ENCODE measurements around the gene FHAD1. TPM values are rescaled to one million over a fixed set of nuclear protein-coding genes. Genes with fewer than 3 reads are reported as not detected.

The FHAD1 gene
- total RNA-seq, 4 donors from 2014 or later = 1.6 TPM; not detected in 3

DNA sequence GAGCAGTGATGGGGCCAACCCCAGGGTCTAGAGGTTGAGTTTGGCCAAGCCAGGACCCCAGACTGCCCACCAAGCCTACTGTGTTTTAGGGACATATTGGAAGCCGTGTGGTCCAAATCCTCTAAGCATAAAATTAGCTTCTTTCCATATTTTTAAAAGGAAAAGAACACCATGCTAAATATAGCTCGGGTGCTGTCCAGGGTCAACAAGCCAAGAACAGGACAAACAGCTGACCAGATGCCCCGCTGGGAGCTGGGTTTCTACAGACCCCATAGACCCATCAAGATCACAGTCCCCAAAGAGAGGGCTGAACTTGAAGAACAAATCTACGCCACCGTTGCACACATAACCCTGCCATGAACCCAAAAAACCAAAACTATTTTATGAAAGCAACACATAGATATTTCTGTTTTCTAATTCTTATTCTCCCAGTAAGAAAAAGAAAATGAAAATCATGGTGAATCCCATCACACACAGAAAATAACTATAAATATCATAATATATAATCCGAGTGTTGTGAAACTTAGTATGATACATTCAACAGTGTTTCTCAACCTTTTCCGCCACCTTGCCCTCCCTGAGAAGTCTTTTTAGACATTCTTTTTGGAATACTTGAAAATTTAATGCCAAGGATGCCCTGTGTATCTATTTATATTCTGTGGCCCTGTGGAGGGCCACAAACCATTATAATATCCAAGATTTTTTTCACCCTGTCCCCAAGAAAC lies 36.2 kb upstream of the FHAD1 start:
- no peak for DNase-seq (ENCODE audit: low spot score in 2 of 2)
- H3K36me3 ChIP-seq = no peaks in the 10 kb centered on the region
- H3K27me3 ChIP-seq = no peaks in the 10 kb centered on the region
- H3K27ac ChIP-seq = no peak overlapping the region
- no peaks in the 10 kb centered on the region for H3K9me3 ChIP-seq
- WGBS = 91% methylated on average over 7 of the region's 7 CpGs
- TF ChIP-seq, protein P1, sequence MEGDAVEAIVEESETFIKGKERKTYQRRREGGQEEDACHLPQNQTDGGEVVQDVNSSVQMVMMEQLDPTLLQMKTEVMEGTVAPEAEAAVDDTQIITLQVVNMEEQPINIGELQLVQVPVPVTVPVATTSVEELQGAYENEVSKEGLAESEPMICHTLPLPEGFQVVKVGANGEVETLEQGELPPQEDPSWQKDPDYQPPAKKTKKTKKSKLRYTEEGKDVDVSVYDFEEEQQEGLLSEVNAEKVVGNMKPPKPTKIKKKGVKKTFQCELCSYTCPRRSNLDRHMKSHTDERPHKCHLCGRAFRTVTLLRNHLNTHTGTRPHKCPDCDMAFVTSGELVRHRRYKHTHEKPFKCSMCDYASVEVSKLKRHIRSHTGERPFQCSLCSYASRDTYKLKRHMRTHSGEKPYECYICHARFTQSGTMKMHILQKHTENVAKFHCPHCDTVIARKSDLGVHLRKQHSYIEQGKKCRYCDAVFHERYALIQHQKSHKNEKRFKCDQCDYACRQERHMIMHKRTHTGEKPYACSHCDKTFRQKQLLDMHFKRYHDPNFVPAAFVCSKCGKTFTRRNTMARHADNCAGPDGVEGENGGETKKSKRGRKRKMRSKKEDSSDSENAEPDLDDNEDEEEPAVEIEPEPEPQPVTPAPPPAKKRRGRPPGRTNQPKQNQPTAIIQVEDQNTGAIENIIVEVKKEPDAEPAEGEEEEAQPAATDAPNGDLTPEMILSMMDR (IDR thresholded peaks at IDR 0.05) = no peak
- TF ChIP-seq POLR2A (IDR thresholded peaks at IDR 0.05) = no peak
- no peak for TF ChIP-seq EP300 (IDR thresholded peaks at IDR 0.05)
- TF ChIP-seq POLR2AphosphoS5 (IDR thresholded peaks at IDR 0.05) = no peak
- H3K4me3 ChIP-seq = no peak overlapping the region
- peaks cover 22% of the 10 kb centered on the region for H3K4me1 ChIP-seq

DNA sequence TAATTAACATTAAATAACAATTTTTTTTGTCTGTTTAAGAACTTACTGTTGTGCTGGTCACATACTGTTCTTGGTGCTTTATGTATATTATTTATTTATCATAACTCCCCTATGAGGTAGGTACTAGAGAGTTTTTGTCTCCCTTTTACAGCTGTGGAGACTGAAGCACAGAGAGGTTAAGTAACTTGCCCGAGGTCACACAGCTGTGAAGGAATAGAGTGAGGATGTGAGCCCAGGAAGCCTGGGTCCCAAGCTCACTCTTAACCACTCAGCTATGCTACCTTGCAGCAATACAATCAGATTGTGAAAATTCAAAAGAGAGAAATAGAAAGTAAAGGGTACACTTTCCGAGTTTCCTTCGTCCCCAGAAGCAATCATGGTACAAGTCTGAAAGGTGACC lies 35.6 kb upstream of the FHAD1 start:
- Histone ChIP-seq H3K27ac (no peak overlapping the region), H3K36me3 (no peaks in the 10 kb centered on the region), H3K4me3 (no peak overlapping the region), H3K4me1 (peaks cover 22% of the 10 kb centered on the region), H3K9me3 (no peaks in the 10 kb centered on the region), H3K27me3 (no peaks in the 10 kb centered on the region)
- WGBS = 92% methylated on average over 3 of the region's 3 CpGs
- DNase-seq (ENCODE audit: low spot score in 2 of 2) = no peak
- TF ChIP-seq POLR2AphosphoS5 (IDR thresholded peaks at IDR 0.05) (no peak), EP300 (IDR thresholded peaks at IDR 0.05) (no peak), POLR2A (IDR thresholded peaks at IDR 0.05) (no peak)

DNA sequence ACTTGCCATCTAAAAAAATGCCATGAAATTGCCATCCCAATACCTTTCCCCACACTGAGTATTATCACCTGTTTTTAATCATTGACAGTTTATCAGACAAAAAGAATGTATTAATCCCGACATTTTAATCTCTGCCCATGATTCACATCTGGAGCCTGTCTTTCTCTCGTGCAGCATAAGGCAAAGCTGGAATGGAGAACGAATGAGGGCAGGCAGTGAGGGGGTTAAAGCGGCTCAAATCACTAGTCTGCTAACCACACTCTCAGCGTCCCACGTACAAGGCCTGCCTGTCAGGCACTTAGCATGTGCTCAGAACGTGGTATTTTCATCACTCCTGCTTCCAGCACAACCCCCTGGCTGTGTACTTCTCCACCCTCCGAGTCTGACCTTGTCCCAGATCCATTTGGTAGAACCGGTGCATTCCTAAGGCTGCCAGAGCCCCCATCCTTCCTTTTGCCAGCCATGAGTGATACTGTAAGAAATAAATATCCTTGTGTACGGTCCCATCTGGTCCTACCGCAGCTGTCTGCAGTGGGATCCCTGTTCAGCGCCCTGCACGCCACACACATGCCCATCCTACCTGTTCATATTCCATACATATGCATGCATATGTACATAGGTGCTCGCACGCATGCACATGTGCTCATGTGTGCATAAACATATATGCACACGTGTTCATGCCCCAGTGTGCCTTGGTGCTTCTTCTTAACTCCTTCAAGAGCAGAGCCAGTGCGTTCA lies 34.6 kb upstream of the FHAD1 start:
- no peak overlapping the region for H3K27ac ChIP-seq
- H3K4me3 ChIP-seq = no peak overlapping the region
- 76% methylated on average over 17 of the region's 17 CpGs for WGBS
- no peak for TF ChIP-seq POLR2A (IDR thresholded peaks at IDR 0.05)
- TF ChIP-seq EP300 (IDR thresholded peaks at IDR 0.05) = no peak
- TF ChIP-seq, protein P1 (IDR thresholded peaks at IDR 0.05) = no peak
- TF ChIP-seq POLR2AphosphoS5 (IDR thresholded peaks at IDR 0.05) = no peak
- peaks cover 22% of the 10 kb centered on the region for H3K4me1 ChIP-seq
- no peaks in the 10 kb centered on the region for H3K9me3 ChIP-seq
- H3K27me3 ChIP-seq = no peaks in the 10 kb centered on the region
- no peak for DNase-seq (ENCODE audit: low spot score in 2 of 2)
- H3K36me3 ChIP-seq = no peaks in the 10 kb centered on the region

DNA sequence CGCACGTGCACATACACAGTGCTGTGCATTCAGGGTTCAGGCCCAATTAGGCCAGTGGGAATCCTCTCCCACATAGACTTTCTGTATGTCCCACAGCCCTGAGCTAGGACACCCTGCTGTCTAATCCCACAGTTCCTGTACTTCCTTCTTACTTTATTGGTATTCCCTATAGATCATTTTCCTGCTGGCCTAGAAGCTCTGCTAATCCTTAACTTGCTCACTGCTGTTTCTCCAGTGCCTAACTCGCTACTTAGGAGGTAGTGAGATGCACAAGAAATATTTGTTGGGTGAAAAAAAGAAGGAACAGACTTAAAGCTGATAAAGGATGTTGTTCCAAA lies 34.1 kb upstream of the FHAD1 start:
- Histone ChIP-seq H3K36me3 (no peaks in the 10 kb centered on the region), H3K4me3 (no peak overlapping the region), H3K27ac (no peak overlapping the region), H3K9me3 (no peaks in the 10 kb centered on the region), H3K4me1 (peaks cover 20% of the 10 kb centered on the region), H3K27me3 (no peaks in the 10 kb centered on the region)
- WGBS = 95% methylated on average over 3 of the region's 3 CpGs
- no peak for DNase-seq (ENCODE audit: low spot score in 2 of 2)
- TF ChIP-seq POLR2A (IDR thresholded peaks at IDR 0.05) (no peak), POLR2AphosphoS5 (IDR thresholded peaks at IDR 0.05) (no peak), EP300 (IDR thresholded peaks at IDR 0.05) (no peak)
- TF ChIP-seq, protein P1 (IDR thresholded peaks at IDR 0.05) = no peak

DNA sequence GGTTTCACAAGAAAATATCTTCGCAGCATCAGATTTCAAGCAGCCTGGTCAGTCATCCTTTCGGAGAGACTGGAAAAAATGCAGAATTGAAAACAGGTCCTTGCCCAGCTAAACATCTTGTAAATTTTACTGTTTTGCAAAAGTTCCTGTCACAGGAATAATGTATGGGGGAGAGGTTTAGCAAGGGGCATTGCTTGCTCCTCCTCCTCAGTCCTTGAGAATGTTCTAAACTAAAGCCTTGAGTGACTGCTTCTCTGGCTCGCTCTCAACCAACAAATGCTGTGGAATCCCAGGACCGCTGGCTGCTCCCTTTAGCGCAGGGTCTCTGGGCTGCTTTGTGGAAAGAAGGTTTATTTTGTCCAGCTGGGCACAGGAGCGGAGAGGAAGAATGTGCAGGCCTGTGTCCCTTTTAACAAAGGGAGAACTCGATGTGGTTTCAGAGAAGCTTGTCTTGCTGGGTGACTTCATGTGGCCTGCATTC lies 33.6 kb upstream of the FHAD1 start:
- no peak for TF ChIP-seq POLR2A (IDR thresholded peaks at IDR 0.05)
- no peak for TF ChIP-seq EP300 (IDR thresholded peaks at IDR 0.05)
- TF ChIP-seq POLR2AphosphoS5 (IDR thresholded peaks at IDR 0.05) = no peak
- TF ChIP-seq, protein P1 (IDR thresholded peaks at IDR 0.05) = no peak
- Histone ChIP-seq H3K4me1 (peaks cover 17% of the 10 kb centered on the region), H3K27ac (no peak overlapping the region), H3K9me3 (no peaks in the 10 kb centered on the region), H3K4me3 (no peak overlapping the region), H3K36me3 (no peaks in the 10 kb centered on the region), H3K27me3 (no peaks in the 10 kb centered on the region)
- WGBS = 81% methylated on average over 7 of the region's 7 CpGs
- DNase-seq (ENCODE audit: low spot score in 2 of 2) = no peak
